Psoas muscle (tissue), 8 donors: ENCODE measurements around the gene SPRR2B. TPM values are rescaled to one million over a fixed set of nuclear protein-coding genes. Genes with fewer than 3 reads are reported as not detected.

Experiments used
- ATAC-seq, 4 donors: fragments of 200-7000 bp; cut with Tn5 transposase; one replicate each; pipeline ENCODE4 v1.9.1; 2020; ENCODE audit warnings: moderate library complexity in 3 of 4, mild to moderate bottlenecking in 2 of 4
- DNase-seq, 2 donors: peaks; one replicate each; pipeline ENCODE4 v3.0.0-alpha.2; 2020
- H3K27ac ChIP-seq: fragments of 200-600 bp; one replicate; pipeline ENCODE4 v1.8.0; 2022
- H3K27me3 ChIP-seq, 3 donors: fragments of 200-600 bp in 1 of 3; one replicate each; pipeline versions ENCODE4 v1.6.1 to v1.8.0; 2013 to 2022; ENCODE audit warnings: low read length in 2 of 3, mild to moderate bottlenecking in 2 of 3, moderate library complexity in 1 of 3; ENCODE audit not compliant: insufficient read depth in 3 of 3
- H3K36me3 ChIP-seq, 2 donors: fragments of 200-600 bp in 1 of 2; one replicate each; pipeline versions ENCODE4 v1.6.1 to v1.8.0; 2013 to 2022; ENCODE audit warnings: low read depth in 1 of 2, mild to moderate bottlenecking in 1 of 2, moderate library complexity in 1 of 2; ENCODE audit not compliant: insufficient read depth in 1 of 2
- H3K4me1 ChIP-seq: fragments of 200-600 bp; one replicate; pipeline ENCODE4 v1.8.0; 2022
- H3K4me3 ChIP-seq: fragments of 200-600 bp; one replicate; pipeline ENCODE4 v1.8.0; 2022; ENCODE audit warnings: mild to moderate bottlenecking
- H3K9me3 ChIP-seq: fragments of 200-600 bp; one replicate; pipeline ENCODE4 v1.8.0; 2022
- WGBS, 3 donors: extraction: QIAGEN DNeasy Blood & Tissue Kit; methylation state at CpG; one replicate each; pipeline versions ENCODE4 v1.1.6 to v1.1.7; 2013; 5-methylcytosine and 5-hydroxymethylcytosine counted together
- intact Hi-C, 2 donors: fragments of 100-400 bp; cut with DNase I; formaldehyde crosslinking; loops; one replicate each; pipeline versions ENCODE4 v1.11.0 to v1.14.2; 2022
- polyA plus RNA-seq, 3 donors: library from polyadenylated mRNA; stranded (reverse); fragments of 200-250 nt; gene quantifications; one replicate each; pipeline ENCODE4 v1.2.3, GENCODE V29; 2013
- total RNA-seq, 4 donors: library from RNA; stranded (reverse); fragmentation: NEBNext Ultra II Directional in 2 of 4; extraction: Animal tissue kit (Norgen Biotek cat#: 25700) in 2 of 4; gene quantifications; one replicate each; pipeline versions ENCODE4 v1.2.1 to v1.2.4, GENCODE V29; 2021 to 2023
- TF ChIP-seq, protein P1 (sequence below): fragments of 200-600 bp; IDR thresholded peaks from one replicate; pipeline ENCODE4 v1.8.0; 2022; ENCODE audit warnings: antibody characterized with exemption
- donor health status: healthy with polysubstance abuse.
- donor health status: DM: no; HTN: no; CAD: no; lungs with moderate emphysema.
- donor health status: Bipolar disorder and iron deficiency.
- donor health status: healthy.
- donor health status: DM: yes; HTN: yes; CAD: no.
- donor health status: DM: no; HTN: no; CAD: no.
- donor health status: DM: no; HTN: no; CAD: no.
- donor health status: DM: yes; HTN: yes; CAD: no.

Gene SPRR2B
- total and polyA plus RNA-seq, 7 donors = not detected

- Histone ChIP-seq H3K27ac (no peak overlapping the region), H3K4me1 (no peaks in the 10 kb centered on the region), H3K36me3 (no peaks in the 10 kb centered on the region), H3K9me3 (no peaks in the 10 kb centered on the region), H3K27me3 (no peaks in the 10 kb centered on the region), H3K4me3 (no peak overlapping the region)
- TF ChIP-seq, protein P1, sequence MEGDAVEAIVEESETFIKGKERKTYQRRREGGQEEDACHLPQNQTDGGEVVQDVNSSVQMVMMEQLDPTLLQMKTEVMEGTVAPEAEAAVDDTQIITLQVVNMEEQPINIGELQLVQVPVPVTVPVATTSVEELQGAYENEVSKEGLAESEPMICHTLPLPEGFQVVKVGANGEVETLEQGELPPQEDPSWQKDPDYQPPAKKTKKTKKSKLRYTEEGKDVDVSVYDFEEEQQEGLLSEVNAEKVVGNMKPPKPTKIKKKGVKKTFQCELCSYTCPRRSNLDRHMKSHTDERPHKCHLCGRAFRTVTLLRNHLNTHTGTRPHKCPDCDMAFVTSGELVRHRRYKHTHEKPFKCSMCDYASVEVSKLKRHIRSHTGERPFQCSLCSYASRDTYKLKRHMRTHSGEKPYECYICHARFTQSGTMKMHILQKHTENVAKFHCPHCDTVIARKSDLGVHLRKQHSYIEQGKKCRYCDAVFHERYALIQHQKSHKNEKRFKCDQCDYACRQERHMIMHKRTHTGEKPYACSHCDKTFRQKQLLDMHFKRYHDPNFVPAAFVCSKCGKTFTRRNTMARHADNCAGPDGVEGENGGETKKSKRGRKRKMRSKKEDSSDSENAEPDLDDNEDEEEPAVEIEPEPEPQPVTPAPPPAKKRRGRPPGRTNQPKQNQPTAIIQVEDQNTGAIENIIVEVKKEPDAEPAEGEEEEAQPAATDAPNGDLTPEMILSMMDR = no peak
- WGBS, 3 donors = 89 to 93% (median 91%) methylated on average over 5 of the region's 5 CpGs
- intact Hi-C loops = no loop called here
- DNase-seq (no peak), ATAC-seq (no peak)
These were observed 28.8 kb upstream of the SPRR2B start for GRCh38 chr1:153100245-153100644.

- H3K4me3 ChIP-seq = no peak overlapping the region
- H3K9me3 ChIP-seq = no peaks in the 10 kb centered on the region
- no peaks in the 10 kb centered on the region for H3K36me3 ChIP-seq
- no peaks in the 10 kb centered on the region for H3K4me1 ChIP-seq
- no peak overlapping the region for H3K27ac ChIP-seq
- intact Hi-C loops = no loop called here
- TF ChIP-seq, protein P1 = no peak
- ATAC-seq (no peak), DNase-seq (no peak)
- WGBS, 3 donors = 87 to 92% (median 87%) methylated on average over 9 of the region's 9 CpGs
- no peaks in the 10 kb centered on the region for H3K27me3 ChIP-seq
These were observed 28.1 kb upstream of the SPRR2B start for GRCh38 chr1:153099461-153100045.

DNA sequence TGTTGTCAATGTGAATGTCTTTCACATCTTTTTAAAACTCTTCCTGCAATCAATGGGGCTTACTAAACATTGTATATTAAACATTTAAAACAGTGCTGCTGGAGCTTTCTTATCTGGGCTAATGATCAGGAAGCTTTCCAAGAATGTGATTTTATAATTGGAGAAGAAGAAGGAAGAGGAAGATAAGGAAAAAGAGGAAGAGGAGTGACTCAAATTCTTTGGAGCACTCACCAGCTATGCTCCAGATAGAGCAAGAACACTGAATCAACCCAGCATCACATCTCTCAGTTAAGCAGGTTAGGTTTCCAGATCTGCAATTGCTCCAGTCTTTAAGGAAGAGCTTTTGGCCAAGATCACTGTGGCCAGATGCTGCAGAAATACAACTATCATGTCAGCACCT, 24.4 kb upstream of the SPRR2B start:
- intact Hi-C loops = no loop called here
- Histone ChIP-seq H3K4me3 (no peak overlapping the region), H3K9me3 (no peaks in the 10 kb centered on the region), H3K36me3 (no peaks in the 10 kb centered on the region), H3K4me1 (no peaks in the 10 kb centered on the region), H3K27me3 (no peaks in the 10 kb centered on the region), H3K27ac (no peak overlapping the region)
- no peak for ATAC-seq
- DNase-seq = no peak
- TF ChIP-seq, protein P1 = no peak

DNA sequence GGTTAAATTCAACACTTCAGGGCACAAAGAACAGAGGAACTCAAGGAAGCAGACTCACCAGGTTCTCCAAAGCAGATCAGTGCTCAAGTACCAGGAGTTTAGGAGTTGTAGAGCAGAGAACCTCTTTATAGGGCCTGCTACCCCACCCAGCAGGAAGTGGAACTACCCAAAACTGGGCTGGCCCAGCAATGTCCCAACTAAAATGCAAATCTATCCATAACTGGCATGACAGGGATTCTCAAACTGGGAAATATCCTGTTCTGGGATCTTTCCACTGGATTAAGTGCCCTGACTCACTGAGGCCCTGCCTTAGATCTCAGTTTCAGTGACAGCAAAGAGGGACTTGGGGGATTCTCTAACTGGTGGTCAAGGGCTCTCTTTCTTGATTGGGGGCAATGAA, 23.0 kb upstream of the SPRR2B start, which contains the start of gene SPRR2E:
TSS of gene SPRR2E (minus strand) at position 101 of the 400 bp plus-strand sequence. CDS start 775 bp downstream, outside the sequence.
- Histone ChIP-seq H3K36me3 (no peaks in the 10 kb centered on the region), H3K9me3 (no peaks in the 10 kb centered on the region), H3K27me3 (no peaks in the 10 kb centered on the region), H3K27ac (no peak within 1 kb of the TSS), H3K4me1 (no peaks in the 10 kb centered on the region), H3K4me3 (no peak within 1 kb of the TSS)
- intact Hi-C loops = loop anchor here in 1 of 2 donors (1.0 kb wide), 1 partner anchor 23 kb away; the partner anchor contains the start of gene SPRR2B
- DNase-seq (no peak), ATAC-seq (no peak)
- TF ChIP-seq, protein P1 = no peak

- DNase-seq (no peak), ATAC-seq (no peak)
- Histone ChIP-seq H3K4me1 (no peaks in the 10 kb centered on the region), H3K4me3 (no peak overlapping the region), H3K27ac (no peak overlapping the region), H3K9me3 (no peaks in the 10 kb centered on the region), H3K27me3 (no peaks in the 10 kb centered on the region), H3K36me3 (no peaks in the 10 kb centered on the region)
- TF ChIP-seq, protein P1 = no peak
- intact Hi-C loops = no loop called here
- WGBS, 3 donors = 59 to 69% (median 61%) methylated on average over 1 of the region's 1 CpG
These were observed 16.2 kb upstream of the SPRR2B start for GRCh38 chr1:153087652-153088051.
